ENCODE measurements around the gene PRPF39. TPM values are rescaled to one million over a fixed set of nuclear protein-coding genes. Genes with fewer than 3 reads are reported as not detected.
"Not testable (repeated sequence)": the region's sequence is repeated elsewhere in the genome, so short reads cannot be mapped to it uniquely, and the experiment has no call there.

Gene PRPF39
- total RNA-seq, 1 donor from 2014 or later, result 52.1 TPM

GRCh38 chr14:45073231-45073879, 10.6 kb upstream of the PRPF39 start:
- ATAC-seq (no peak), DNase-seq (ENCODE audit: low spot score) (no peak)

GRCh38 chr14:45078323-45078722, 5.6 kb upstream of the PRPF39 start:
- no peak for DNase-seq (ENCODE audit: low spot score)
- ATAC-seq, result no peak
- intact Hi-C loops (cut with DNase I), result no loop called here

More at GRCh38 chr14:45073231-45073879, 10.6 kb upstream of the PRPF39 start:
- intact Hi-C loops (cut with DNase I), result no loop called here

- ATAC-seq; DNase-seq (ENCODE audit: low spot score); intact Hi-C loops (cut with DNase I): not testable (repeated sequence)
Observed at GRCh38 chr14:45080416-45080968, 3.4 kb upstream of the PRPF39 start.

GRCh38 chr14:45081096-45081495, 2.8 kb upstream of the PRPF39 start:
- intact Hi-C loops (cut with DNase I); ATAC-seq; DNase-seq (ENCODE audit: low spot score): not testable (repeated sequence)

- no peak for ATAC-seq
- intact Hi-C loops (cut with DNase I), result no loop called here
- no peak for DNase-seq (ENCODE audit: low spot score)
Observed at GRCh38 chr14:45082420-45082819, 1.5 kb upstream of the PRPF39 start.

GRCh38 chr14:45083617-45083975, 320 bp upstream of the PRPF39 start:
- intact Hi-C loops (cut with DNase I), result no loop called here
- no peak for ATAC-seq
- DNase-seq (ENCODE audit: low spot score), result no peak

GRCh38 chr14:45084946-45085346, 1.0 kb downstream of the PRPF39 start:
- intact Hi-C loops (cut with DNase I), result no loop called here
- ATAC-seq (peak; percentile 21), DNase-seq (ENCODE audit: low spot score) (no peak)

- ATAC-seq, result no peak
- intact Hi-C loops (cut with DNase I), result no loop called here
- DNase-seq (ENCODE audit: low spot score), result no peak
Observed at GRCh38 chr14:45089813-45090212, 5.9 kb downstream of the PRPF39 start.

- DNase-seq (ENCODE audit: low spot score) (no peak), ATAC-seq (no peak)
- intact Hi-C loops (cut with DNase I), result no loop called here
Observed at GRCh38 chr14:45091710-45092109, 7.8 kb downstream of the PRPF39 start.

GRCh38 chr14:45094275-45094674, 10.4 kb downstream of the PRPF39 start:
- DNase-seq (ENCODE audit: low spot score) (no peak), ATAC-seq (no peak)
- intact Hi-C loops (cut with DNase I), result no loop called here

GRCh38 chr14:45095143-45095542, 11.2 kb downstream of the PRPF39 start:
- intact Hi-C loops (cut with DNase I), result no loop called here
- no peak for ATAC-seq
- no peak for DNase-seq (ENCODE audit: low spot score)

GRCh38 chr14:45096218-45096617, 12.3 kb downstream of the PRPF39 start:
- intact Hi-C loops (cut with DNase I), result no loop called here
- no peak for ATAC-seq
- DNase-seq (ENCODE audit: low spot score), result no peak

GRCh38 chr14:45103806-45104205, 19.9 kb downstream of the PRPF39 start:
- intact Hi-C loops (cut with DNase I), result no loop called here
- no peak for ATAC-seq

GRCh38 chr14:45104561-45104960, 20.6 kb downstream of the PRPF39 start:
- no peak for ATAC-seq
- DNase-seq (ENCODE audit: low spot score), result no peak
- intact Hi-C loops (cut with DNase I), result no loop called here

More at GRCh38 chr14:45103806-45104205, 19.9 kb downstream of the PRPF39 start:
- DNase-seq (ENCODE audit: low spot score), result no peak

GRCh38 chr14:45112896-45113781, 29.2 kb downstream of the PRPF39 start:
- ATAC-seq (no peak), DNase-seq (ENCODE audit: low spot score) (no peak)
- intact Hi-C loops (cut with DNase I), result no loop called here

GRCh38 chr14:45114327-45114726, 30.4 kb downstream of the PRPF39 start:
- no peak for ATAC-seq
- no peak for DNase-seq (ENCODE audit: low spot score)
- intact Hi-C loops (cut with DNase I), result no loop called here

- intact Hi-C loops (cut with DNase I), result no loop called here
- no peak for ATAC-seq
- no peak for DNase-seq (ENCODE audit: low spot score)
Observed at GRCh38 chr14:45118594-45118993, 34.7 kb downstream of the PRPF39 start.

- intact Hi-C loops (cut with DNase I), result no loop called here
- no peak for DNase-seq (ENCODE audit: low spot score)
- no peak for ATAC-seq
Observed at GRCh38 chr14:45120096-45120495, 36.2 kb downstream of the PRPF39 start.

- DNase-seq (ENCODE audit: low spot score) (no peak), ATAC-seq (no peak)
- intact Hi-C loops (cut with DNase I), result no loop called here
Observed at GRCh38 chr14:45123271-45123670, 39.4 kb downstream of the PRPF39 start.

GRCh38 chr14:45125754-45126153, 41.8 kb downstream of the PRPF39 start:
- DNase-seq (ENCODE audit: low spot score) (no peak), ATAC-seq (no peak)
- intact Hi-C loops (cut with DNase I), result no loop called here

Measured in sciatic nerve (tissue), 2 donors.